Suppressor macrophage treated with lipopolysaccharide for 4 hours (primary cell): Measurements from ENCODE around the gene SCYGR2.
"Not testable (repeated sequence)": the region's sequence is repeated elsewhere in the genome, so short reads cannot be mapped to it uniquely, and the experiment has no call there.

Source experiments
- DNase-seq: peaks from one replicate; pipeline ENCODE4 v3.0.0-alpha.2; 2020

SCYGR2 gene

DNA sequence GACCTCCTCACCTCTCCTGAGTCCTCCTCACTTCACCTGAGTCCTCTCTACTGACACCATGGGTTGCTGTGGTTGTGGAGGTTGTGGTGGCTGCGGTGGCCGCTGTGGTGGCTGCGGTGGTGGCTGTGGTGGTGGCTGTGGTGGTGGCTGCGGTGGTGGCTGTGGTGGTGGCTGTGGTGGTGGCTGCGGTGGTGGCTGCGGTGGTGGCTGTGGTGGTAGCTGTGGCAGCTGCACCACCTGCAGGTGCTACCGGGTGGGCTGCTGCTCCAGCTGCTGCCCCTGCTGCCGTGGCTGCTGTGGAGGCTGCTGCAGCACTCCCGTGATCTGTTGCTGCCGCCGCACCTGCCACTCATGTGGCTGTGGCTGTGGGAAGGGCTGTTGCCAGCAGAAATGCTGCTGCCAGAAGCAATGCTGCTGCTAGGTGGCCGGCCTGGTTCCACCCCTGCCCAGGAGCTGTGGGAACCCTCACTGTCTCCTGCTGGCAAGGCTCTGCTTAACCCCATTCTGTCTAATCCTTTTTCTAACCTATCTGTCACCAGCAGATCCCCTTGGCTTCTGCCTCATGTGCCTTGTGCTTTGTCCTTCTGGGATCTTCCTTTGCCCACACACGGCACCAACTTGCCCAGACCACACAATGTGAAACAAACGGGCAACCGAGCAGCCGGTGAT lies at the start of gene SCYGR2:
TSS of gene SCYGR2 (plus strand) at position 59 of the 669 bp plus-strand sequence. CDS start at position 59, 0 bp downstream.
- not testable (repeated sequence) for DNase-seq

DNA sequence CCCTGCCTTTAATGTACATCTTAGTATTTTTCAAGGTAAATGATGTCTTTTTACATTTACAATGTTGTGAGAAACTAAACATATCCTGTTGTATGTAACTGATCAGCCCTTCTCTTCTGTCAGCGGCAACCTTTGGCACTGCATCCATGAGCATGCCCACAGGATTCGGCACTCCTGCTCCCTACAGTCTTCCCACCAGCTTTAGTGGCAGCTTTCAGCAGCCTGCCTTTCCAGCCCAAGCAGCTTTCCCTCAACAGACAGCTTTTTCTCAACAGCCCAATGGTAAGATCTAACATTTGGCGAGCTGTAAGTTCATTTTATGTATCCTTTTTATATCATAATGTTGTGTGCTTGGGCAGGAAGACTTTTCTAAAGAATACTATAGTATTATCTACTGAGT lies 46.9 kb upstream of the SCYGR2 start:
- DNase-seq: no peak

GRCh38 chr2:227562581-227562980 lies 36.1 kb upstream of the SCYGR2 start:
- no peak for DNase-seq

- DNase-seq: no peak
Measured at GRCh38 chr2:227565080-227565479, 33.6 kb upstream of the SCYGR2 start.

GRCh38 chr2:227566012-227566411 lies 32.7 kb upstream of the SCYGR2 start:
- DNase-seq: no peak

- DNase-seq: no peak
Measured at GRCh38 chr2:227568852-227569169, 29.9 kb upstream of the SCYGR2 start.

GRCh38 chr2:227570615-227571014 lies 28.1 kb upstream of the SCYGR2 start:
- DNase-seq: no peak

GRCh38 chr2:227576110-227576509 lies 22.6 kb upstream of the SCYGR2 start:
- DNase-seq: no peak

DNA sequence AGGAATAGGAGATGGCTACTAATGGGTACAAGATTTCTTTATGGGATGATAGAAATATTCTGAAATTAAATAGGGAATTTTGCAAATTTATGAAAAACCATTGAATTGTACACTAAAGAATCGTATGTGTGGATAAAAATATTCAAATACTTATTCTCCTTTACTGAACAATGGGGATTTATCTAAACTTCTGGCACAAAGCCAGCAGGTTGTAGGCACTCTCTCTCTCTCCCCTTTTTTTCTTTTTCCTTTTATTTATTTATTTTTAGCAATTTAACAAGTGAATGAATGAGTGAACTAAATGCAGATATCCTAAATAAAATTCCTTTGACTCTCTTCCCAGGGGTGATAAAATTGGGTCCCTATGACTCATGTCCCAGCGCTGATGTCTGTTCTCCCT lies 21.9 kb upstream of the SCYGR2 start:
- DNase-seq: no peak

- DNase-seq: no peak
Measured at GRCh38 chr2:227577555-227577954, 21.1 kb upstream of the SCYGR2 start.

DNA sequence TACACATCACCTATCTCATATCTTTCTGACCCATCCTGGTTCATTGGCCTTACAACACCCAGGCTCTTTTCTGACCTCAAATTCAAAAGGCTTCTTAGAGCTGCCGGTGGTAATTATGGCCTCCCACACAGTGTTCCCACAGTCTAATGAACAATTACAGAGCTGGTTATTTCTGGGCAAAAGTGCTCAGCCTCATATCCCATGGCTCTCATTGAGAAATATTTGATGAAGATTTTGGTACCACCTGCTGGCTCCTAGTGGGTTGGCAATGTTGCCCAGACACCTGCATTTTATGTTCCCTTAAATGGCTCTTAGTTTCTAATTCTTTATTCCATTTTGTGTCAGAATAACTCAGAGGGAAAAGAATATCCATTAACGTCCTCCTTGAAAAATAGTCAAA lies 20.1 kb upstream of the SCYGR2 start:
- no peak for DNase-seq

- no peak for DNase-seq
Measured at GRCh38 chr2:227579791-227580190, 18.9 kb upstream of the SCYGR2 start.

GRCh38 chr2:227582369-227582768 lies 16.3 kb upstream of the SCYGR2 start:
- DNase-seq: no peak

GRCh38 chr2:227592694-227593387 lies 5.9 kb upstream of the SCYGR2 start:
- peak; percentile 12 for DNase-seq

DNA sequence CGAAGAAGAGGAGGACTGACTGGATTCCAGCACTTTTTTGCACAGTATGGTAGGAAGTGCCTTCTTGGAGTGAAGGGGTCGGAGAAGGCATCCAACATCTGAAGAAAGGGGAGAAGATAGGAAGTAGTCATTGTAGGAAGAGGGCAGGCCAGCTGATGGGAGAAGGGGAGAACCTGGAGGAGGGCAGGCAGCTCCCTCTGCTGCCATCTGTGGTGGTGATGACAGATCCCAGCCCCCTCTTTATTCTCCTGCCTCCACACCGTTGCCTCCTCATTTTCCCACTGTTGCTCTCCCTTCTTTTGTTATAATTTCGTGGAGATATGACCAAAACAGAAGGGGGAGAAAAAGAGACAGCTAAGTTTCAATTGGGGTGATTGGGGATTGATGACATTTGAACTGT lies 2.9 kb upstream of the SCYGR2 start:
- DNase-seq: no peak

DNA sequence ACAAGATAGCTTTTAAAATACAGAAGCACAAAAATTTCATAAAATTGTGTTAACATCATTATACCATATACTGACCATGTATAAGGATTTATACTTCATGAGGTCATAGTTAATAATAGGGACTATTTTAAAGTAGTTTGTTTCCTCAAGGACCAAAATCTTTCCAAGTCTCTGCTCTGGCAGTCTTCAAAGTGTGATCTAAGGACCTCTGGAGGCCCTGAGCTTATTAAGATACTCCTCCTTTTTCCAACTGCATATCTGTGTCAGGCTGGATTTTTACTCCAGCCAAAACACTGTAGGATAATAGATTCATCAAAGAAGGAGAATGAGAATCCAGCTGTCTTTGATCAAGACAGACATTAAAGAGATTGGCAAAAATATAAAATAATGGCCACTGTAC lies 1.7 kb upstream of the SCYGR2 start:
- DNase-seq: no peak

- DNase-seq: no peak
Measured at GRCh38 chr2:227597998-227598397, 695 bp upstream of the SCYGR2 start.

- no peak for DNase-seq
Measured at GRCh38 chr2:227602358-227602757, 3.7 kb downstream of the SCYGR2 start.

- DNase-seq: no peak
Measured at GRCh38 chr2:227606476-227606875, 7.8 kb downstream of the SCYGR2 start.

GRCh38 chr2:227607941-227608340 lies 9.2 kb downstream of the SCYGR2 start:
- DNase-seq: peak; percentile 39

- DNase-seq: peak; percentile 88
Measured at GRCh38 chr2:227608561-227609338, 10.1 kb downstream of the SCYGR2 start.

- DNase-seq: peak; percentile 5
Measured at GRCh38 chr2:227610123-227610522, 11.4 kb downstream of the SCYGR2 start.

DNA sequence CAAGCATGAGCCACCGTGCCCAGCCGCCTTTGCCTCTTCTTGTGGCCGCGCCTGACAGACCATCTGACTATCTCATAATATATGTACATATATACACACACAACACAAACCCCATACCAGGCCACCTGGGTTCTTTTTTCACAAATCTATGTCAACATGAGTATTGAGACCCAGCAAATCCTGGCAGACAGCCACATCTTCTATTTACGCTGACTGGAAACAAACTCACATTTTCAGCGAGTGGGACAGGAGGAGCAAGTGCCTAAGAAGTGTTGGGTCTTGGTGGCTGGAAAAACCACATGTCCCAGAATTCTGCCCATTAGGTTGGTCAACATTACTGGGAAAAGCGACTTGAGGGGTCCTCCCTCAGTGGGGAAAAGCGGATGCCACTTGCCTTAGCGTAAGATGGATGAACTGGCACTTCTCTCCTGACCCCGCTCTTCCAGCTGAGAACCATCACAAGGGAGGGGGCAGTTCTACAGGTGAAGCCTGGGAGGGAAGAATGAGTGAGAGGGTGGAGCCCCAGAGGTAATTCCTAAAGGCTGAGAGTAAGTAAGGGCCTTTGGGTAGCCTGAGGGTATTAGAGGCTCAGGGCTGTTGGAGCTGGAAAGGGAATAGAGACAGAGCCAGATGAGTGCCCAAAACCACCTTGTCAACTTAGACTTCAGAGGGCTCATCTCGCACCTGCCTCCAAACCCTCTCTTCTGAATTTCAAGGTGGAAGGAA lies 14.0 kb downstream of the SCYGR2 start:
- DNase-seq: no peak
